GM10248 (cell line): ENCODE measurements around the gene MPZL2.

Experiments used
- CTCF ChIA-PET: fragments of 300-600 bp; sonication (Branson Sonifier 250); formaldehyde crosslinking; extraction: SDS; loops from one replicate; lab custom pipeline; 2021; ENCODE audit warnings: antibody characterized with exemption; lab: Yijun Ruan, JAX
- POLR2A ChIA-PET: fragments of 350-650 bp; sonication (Branson Sonifier 250); formaldehyde crosslinking; extraction: SDS; loops from one replicate; lab custom pipeline; 2020; ENCODE audit warnings: antibody characterized with exemption; lab: Yijun Ruan, JAX
- DNase-seq: peaks from one replicate; pipeline ENCODE4 v3.0.0; 2012; ENCODE audit errors: extremely low spot score
- TF ChIP-seq, protein P1 (sequence below): IDR thresholded peaks from 2 replicates; pipeline ENCODE4 v1.5.1; 2012; ENCODE audit warnings: mild to moderate bottlenecking, low read depth; ENCODE audit errors: extremely low read depth, missing control alignments, control extremely low read depth

MPZL2 gene

DNA sequence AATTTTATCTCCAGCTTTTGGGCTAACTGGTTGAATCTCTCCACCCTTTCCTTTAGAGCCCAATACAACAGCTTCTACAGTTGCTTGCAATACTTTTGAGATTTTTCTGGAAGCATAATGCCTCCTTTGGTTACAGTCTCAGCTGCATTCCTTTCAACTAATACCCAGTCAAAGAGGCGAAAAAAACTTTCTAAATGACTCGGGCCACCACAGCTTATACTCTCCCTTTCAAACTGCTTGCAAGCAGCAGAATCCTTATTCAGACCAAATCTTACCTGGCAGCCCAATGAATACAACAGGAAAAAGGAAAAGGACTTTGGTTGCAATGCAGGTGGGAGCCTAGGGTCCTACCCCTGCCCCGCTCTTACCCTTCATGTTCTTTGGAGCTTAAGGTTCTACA lies 55.1 kb downstream of the MPZL2 start:
- DNase-seq, result no peak
- ChIA-PET POLR2A (no interaction called here), CTCF (interaction anchor here (1.1 to 8.6 kb wide), 6 partner anchors 10 to 87 kb away, joined by 3 to 90 read pairs (median 6); no protein-coding TSS in a partner anchor)
- TF ChIP-seq, protein P1, sequence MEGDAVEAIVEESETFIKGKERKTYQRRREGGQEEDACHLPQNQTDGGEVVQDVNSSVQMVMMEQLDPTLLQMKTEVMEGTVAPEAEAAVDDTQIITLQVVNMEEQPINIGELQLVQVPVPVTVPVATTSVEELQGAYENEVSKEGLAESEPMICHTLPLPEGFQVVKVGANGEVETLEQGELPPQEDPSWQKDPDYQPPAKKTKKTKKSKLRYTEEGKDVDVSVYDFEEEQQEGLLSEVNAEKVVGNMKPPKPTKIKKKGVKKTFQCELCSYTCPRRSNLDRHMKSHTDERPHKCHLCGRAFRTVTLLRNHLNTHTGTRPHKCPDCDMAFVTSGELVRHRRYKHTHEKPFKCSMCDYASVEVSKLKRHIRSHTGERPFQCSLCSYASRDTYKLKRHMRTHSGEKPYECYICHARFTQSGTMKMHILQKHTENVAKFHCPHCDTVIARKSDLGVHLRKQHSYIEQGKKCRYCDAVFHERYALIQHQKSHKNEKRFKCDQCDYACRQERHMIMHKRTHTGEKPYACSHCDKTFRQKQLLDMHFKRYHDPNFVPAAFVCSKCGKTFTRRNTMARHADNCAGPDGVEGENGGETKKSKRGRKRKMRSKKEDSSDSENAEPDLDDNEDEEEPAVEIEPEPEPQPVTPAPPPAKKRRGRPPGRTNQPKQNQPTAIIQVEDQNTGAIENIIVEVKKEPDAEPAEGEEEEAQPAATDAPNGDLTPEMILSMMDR, result no peak

DNA sequence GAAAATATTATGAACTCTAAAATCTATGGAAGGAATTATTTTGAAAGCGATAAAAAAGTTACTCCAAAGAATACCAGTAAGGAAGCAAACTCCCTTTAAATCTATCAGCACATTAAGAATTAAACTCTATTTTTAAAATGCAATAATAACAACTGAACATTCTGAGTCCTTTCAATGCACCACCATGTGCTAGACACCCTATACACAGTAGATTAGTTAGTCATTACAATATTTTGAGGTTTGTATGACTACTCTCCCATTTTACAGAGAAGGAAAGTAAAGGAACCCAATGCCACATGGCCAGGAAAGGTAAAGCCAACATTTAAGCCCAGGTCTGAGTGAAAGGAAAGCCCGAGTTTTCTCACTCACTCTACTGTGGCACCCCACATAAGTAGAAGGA lies 57.0 kb downstream of the MPZL2 start:
- CTCF ChIA-PET, result interaction anchor here (1.0 to 8.6 kb wide), 2 partner anchors 8 to 84 kb away, joined by 3 to 90 read pairs; no protein-coding TSS in a partner anchor
- DNase-seq, result no peak
- POLR2A ChIA-PET, result no interaction called here
- TF ChIP-seq, protein P1, result no peak

DNA sequence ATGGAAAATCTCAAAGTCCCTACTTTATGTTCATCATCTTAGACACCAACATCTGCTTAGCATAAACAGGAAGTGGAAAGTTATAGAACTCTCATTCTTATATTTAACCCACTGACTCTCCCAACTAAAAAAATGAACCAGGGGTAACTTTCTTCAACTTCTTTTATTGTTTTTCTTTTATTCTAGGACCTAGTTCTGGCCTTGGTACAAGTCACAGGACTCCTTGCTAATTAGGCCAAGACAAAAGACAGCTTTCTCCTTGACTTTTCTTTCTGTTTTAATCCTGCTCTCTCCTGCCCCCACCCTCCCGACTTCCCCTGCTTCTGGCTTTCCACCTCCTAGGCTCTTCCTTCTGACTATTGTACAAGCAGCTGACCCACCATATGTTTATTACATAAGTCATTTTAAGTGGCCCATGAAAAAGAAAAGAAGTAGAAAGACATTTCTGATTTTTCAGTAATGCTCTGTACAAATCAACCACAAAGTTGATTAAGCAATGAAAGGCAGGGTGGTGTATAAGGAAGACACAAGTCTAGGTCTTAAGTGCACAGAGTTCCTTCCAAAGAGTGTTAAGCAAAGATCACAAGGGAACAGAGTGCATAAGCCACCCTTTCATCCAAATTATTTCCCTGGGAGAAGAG lies 57.6 kb downstream of the MPZL2 start:
- POLR2A ChIA-PET, result no interaction called here
- CTCF ChIA-PET, result interaction anchor here (1.0 kb wide), 1 partner anchor 85 kb away, joined by 3 read pairs; no protein-coding TSS in a partner anchor
- TF ChIP-seq, protein P1, result no peak
- DNase-seq, result no peak

DNA sequence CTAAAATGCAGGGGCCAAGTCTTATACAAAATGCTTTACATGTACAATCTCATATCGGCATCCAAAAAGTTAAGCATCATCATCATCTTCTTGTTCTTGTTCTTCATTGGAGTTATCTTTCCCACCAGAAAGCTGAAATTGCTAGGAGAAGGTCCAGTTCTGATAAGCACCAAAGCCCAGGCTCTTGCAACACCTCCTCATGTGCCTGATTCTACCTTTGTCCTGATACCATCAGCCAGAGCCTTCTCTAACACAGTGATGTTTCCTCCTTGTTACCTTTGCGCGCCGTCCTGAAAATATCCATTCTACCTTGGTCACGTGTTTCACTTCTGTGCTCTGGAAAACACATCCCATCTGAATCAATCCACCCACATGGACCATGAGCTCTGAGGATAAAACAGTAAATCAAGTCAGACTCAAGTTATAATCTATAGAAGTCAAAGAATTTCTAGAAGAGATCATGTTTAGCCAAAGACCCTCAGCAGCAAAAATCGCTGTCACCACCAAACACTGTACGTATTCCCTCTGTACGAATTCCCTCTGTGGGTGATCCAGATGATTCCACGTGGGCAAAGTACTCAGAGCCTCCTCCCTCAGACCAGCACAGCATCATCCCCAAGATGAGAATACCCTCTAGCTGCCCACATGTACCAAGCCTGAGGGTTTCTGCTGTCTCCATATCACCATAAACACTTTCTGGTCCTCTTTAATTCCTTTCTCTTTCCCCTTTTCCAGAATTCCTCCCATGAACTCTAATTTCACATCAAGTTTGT lies 58.3 kb downstream of the MPZL2 start:
- TF ChIP-seq, protein P1, result no peak
- ChIA-PET CTCF (interaction anchor here (1.0 to 1.1 kb wide), 2 partner anchors 11 to 86 kb away, joined by 3 to 4 read pairs; no protein-coding TSS in a partner anchor), POLR2A (no interaction called here)
- DNase-seq, result no peak
